ENCODE results near the gene REG3G.
"Not testable (repeated sequence)": the region's sequence is repeated elsewhere in the genome, so short reads cannot be mapped to it uniquely, and the experiment has no call there.

The REG3G gene

DNA sequence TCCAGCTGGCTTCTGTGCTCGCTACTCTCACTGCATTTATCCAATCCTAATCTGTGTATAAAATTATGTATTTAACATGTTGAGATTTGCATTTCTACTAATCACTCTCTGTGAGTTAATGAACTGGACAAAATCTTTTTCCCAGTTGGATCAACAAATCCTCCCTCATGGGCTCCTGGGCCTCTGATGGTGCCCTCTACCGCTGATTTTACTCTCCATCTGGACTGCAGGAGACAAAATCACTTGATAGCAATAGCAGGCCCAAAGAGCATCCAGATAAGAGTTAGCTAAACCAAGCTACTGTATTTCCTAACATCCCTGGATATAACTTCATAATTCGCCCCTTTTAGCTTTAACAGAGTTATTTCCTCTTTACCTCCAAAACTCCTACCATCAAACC lies 14.4 kb downstream of the REG3G start:
- no peak for DNase-seq (ENCODE audit: extremely low spot score)
- POLR2A ChIA-PET: no interaction called here
- no peak for TF ChIP-seq CTCF (IDR thresholded peaks at IDR 0.05; ENCODE audit: control extremely low read depth, extremely low read depth, low read depth, missing control alignments)
- CTCF ChIA-PET: interaction anchor here (1.0 to 1.5 kb wide), 4 partner anchors 10 to 180 kb away, joined by 3 to 4 read pairs (median 3); no protein-coding TSS in a partner anchor

- no peak for DNase-seq (ENCODE audit: extremely low spot score)
- ChIA-PET CTCF (interaction anchor here (0.7 to 1.5 kb wide), 5 partner anchors 8 to 845 kb away, joined by 3 to 5 read pairs (median 3); no protein-coding TSS in a partner anchor), POLR2A (no interaction called here)
- TF ChIP-seq CTCF (IDR thresholded peaks at IDR 0.05; ENCODE audit: control extremely low read depth, extremely low read depth, low read depth, missing control alignments): no peak
Measured at GRCh38 chr2:79041032-79041448, 15.5 kb downstream of the REG3G start.

DNA sequence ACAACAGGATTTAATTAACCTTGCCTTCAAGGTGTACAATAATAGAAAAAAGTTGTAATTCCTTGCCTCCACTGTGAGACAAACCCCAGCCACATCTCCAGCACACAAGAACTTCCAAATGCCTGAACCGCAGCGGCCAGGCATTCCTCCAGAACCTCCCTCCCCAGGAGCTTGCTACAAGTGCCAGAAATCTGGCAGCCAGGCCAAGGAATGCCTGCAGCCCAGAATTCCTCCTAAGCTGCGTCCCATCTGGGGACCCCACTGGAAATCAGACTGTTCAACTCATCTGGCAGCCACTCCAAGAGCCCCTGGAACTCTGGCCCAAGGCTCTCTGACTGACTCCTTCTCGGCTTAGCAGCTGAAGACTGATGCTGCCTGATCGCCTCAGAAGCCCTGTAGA lies 28.0 kb downstream of the REG3G start:
- CTCF ChIA-PET; DNase-seq (ENCODE audit: extremely low spot score); POLR2A ChIA-PET: not testable (repeated sequence)

- POLR2A ChIA-PET: not testable (repeated sequence)
Measured at GRCh38 chr2:79054769-79055168, 29.3 kb downstream of the REG3G start.

GRCh38 chr2:79065201-79065600 lies 39.7 kb downstream of the REG3G start:
- ChIA-PET POLR2A (no interaction called here), CTCF (no interaction called here)
- TF ChIP-seq CTCF (IDR thresholded peaks at IDR 0.05; ENCODE audit: control extremely low read depth, extremely low read depth, low read depth, missing control alignments): no peak
- no peak for DNase-seq (ENCODE audit: extremely low spot score)

More at GRCh38 chr2:79054769-79055168, 29.3 kb downstream of the REG3G start:
- DNase-seq (ENCODE audit: extremely low spot score); CTCF ChIA-PET: not testable (repeated sequence)

GRCh38 chr2:79071078-79071477 lies 45.6 kb downstream of the REG3G start:
- ChIA-PET CTCF (interaction anchor here (1.4 kb wide), 1 partner anchor 9 kb away, joined by 5 read pairs; no protein-coding TSS in a partner anchor), POLR2A (no interaction called here)
- TF ChIP-seq CTCF (IDR thresholded peaks at IDR 0.05; ENCODE audit: control extremely low read depth, extremely low read depth, low read depth, missing control alignments): no peak
- DNase-seq (ENCODE audit: extremely low spot score): no peak

Measured in GM10248 (cell line).